Tongue (tissue), 2 donors: ENCODE results near the gene CRACR2A. TPM values are rescaled to one million over a fixed set of nuclear protein-coding genes. Genes with fewer than 3 reads are reported as not detected.

Experiments used
- small RNA-seq: library from RNA; depleted of rRNA; stranded (forward); fragments of <200 nt; gene quantifications from one replicate; pipeline ENCODE3, GENCODE V24; 2014; ENCODE audit warnings: low replicate concordance
- total RNA-seq: library from RNA; depleted of rRNA; stranded (reverse); fragments of >200 nt; gene quantifications from one replicate; pipeline ENCODE4 v1.2.3, GENCODE V29; 2014

Gene CRACR2A
- total RNA-seq, 1 donor from 2014 or later, result 5.1 TPM

Small RNA genes lying within 50 kb of the gene (small RNA-seq; reads per million reads assigned to genes)
- not detected for gene RNU6-174P

Other genes starting within 250 kb of the CRACR2A start
- 5.1 TPM for gene PARP11, start 120.3 kb upstream of the CRACR2A start, total RNA-seq